Suprapubic skin (tissue), 4 donors: ENCODE results near the gene ALDH3B2. TPM values are rescaled to one million over a fixed set of nuclear protein-coding genes. Genes with fewer than 3 reads are reported as not detected.

Source experiments
- DNase-seq, 2 donors: peaks; one replicate each; pipeline ENCODE4 v3.0.0-alpha.2; 2019; ENCODE audit warnings: low spot score in 2 of 2
- H3K27ac ChIP-seq: fragments of 200-600 bp; sonication (generic); one replicate; pipeline ENCODE4 v1.5.1; 2019
- H3K27me3 ChIP-seq: fragments of 200-600 bp; sonication (generic); one replicate; pipeline ENCODE4 v1.5.1; 2019
- H3K36me3 ChIP-seq: fragments of 200-600 bp; sonication (generic); one replicate; pipeline ENCODE4 v1.5.1; 2019
- H3K4me1 ChIP-seq: fragments of 200-600 bp; sonication (generic); one replicate; pipeline ENCODE4 v1.5.1; 2019
- H3K4me3 ChIP-seq: fragments of 200-600 bp; sonication (generic); one replicate; pipeline ENCODE4 v1.5.1; 2019; ENCODE audit warnings: mild to moderate bottlenecking
- H3K9me3 ChIP-seq: fragments of 200-600 bp; sonication (generic); one replicate; pipeline ENCODE4 v1.5.1; 2019
- EP300 ChIP-seq: sonication (generic); formaldehyde crosslinking; IDR thresholded peaks from one replicate; pipeline ENCODE4 v1.6.1; 2017; ENCODE audit warnings: antibody characterized with exemption
- POLR2A ChIP-seq, 2 donors: fragments of 450-650 bp; IDR thresholded peaks; one replicate each; pipeline ENCODE4 v1.6.1; 2017; ENCODE audit warnings: antibody characterized with exemption in 2 of 2, mild to moderate bottlenecking in 2 of 2, moderate library complexity in 2 of 2
- POLR2AphosphoS5 ChIP-seq, 3 donors: sonication (generic); formaldehyde crosslinking; IDR thresholded peaks; one replicate each; pipeline ENCODE4 v1.6.1; 2017; ENCODE audit warnings: antibody characterized with exemption in 3 of 3
- WGBS: methylation state at CpG from one replicate; pipeline ENCODE4 v1.1.5; 2018; 5-methylcytosine and 5-hydroxymethylcytosine counted together
- total RNA-seq, 4 donors: library from RNA; depleted of rRNA; stranded (reverse); fragments of >200 nt; gene quantifications; one replicate each; pipeline ENCODE4 v1.1.0, GENCODE V29; 2016
- TF ChIP-seq, protein P1 (sequence below), 2 donors: fragments of 200-600 bp in 1 of 2; fragments of 450-650 bp in 1 of 2; sonication (generic) in 1 of 2; IDR thresholded peaks; one replicate each; pipeline ENCODE4 v1.5.1; 2016 to 2019; ENCODE audit warnings: antibody characterized with exemption in 2 of 2, mild to moderate bottlenecking in 1 of 2, moderate library complexity in 1 of 2

ALDH3B2 gene
- total RNA-seq, 4 donors from 2014 or later: 90.0 to 176 (median 105) TPM

DNA sequence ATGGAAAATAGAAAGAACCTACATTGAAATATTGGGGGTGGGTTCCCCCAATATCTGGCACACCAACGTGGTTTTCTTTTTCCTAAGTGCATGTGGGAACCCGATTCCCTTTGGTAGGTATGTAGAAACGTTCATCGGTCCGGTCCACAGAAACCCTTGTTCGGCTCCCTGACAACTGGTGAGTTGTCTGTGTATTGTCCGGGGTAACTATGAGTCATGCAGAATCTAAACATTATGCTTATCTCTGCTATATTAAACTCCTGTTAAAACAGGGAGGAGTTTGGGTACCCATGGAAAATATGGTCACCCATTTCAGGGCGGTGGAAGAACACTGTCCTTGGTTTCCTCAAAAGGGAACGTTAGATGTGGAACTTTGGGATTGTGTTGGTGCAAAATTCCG, 25.1 kb upstream of the ALDH3B2 start:
- no peak overlapping the region for H3K4me3 ChIP-seq
- TF ChIP-seq EP300: no peak
- TF ChIP-seq, protein P1, sequence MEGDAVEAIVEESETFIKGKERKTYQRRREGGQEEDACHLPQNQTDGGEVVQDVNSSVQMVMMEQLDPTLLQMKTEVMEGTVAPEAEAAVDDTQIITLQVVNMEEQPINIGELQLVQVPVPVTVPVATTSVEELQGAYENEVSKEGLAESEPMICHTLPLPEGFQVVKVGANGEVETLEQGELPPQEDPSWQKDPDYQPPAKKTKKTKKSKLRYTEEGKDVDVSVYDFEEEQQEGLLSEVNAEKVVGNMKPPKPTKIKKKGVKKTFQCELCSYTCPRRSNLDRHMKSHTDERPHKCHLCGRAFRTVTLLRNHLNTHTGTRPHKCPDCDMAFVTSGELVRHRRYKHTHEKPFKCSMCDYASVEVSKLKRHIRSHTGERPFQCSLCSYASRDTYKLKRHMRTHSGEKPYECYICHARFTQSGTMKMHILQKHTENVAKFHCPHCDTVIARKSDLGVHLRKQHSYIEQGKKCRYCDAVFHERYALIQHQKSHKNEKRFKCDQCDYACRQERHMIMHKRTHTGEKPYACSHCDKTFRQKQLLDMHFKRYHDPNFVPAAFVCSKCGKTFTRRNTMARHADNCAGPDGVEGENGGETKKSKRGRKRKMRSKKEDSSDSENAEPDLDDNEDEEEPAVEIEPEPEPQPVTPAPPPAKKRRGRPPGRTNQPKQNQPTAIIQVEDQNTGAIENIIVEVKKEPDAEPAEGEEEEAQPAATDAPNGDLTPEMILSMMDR (IDR thresholded peaks at IDR 0.05): no peak
- no peak for TF ChIP-seq POLR2AphosphoS5 (IDR thresholded peaks at IDR 0.05)
- TF ChIP-seq POLR2A (IDR thresholded peaks at IDR 0.05): no peak
- H3K4me1 ChIP-seq: no peaks in the 10 kb centered on the region
- no peaks in the 10 kb centered on the region for H3K36me3 ChIP-seq
- H3K27me3 ChIP-seq: peaks cover 10% of the 10 kb centered on the region
- no peaks in the 10 kb centered on the region for H3K9me3 ChIP-seq
- H3K27ac ChIP-seq: no peak overlapping the region
- WGBS: 84% methylated on average over 10 of the region's 10 CpGs
- no peak for DNase-seq

DNA sequence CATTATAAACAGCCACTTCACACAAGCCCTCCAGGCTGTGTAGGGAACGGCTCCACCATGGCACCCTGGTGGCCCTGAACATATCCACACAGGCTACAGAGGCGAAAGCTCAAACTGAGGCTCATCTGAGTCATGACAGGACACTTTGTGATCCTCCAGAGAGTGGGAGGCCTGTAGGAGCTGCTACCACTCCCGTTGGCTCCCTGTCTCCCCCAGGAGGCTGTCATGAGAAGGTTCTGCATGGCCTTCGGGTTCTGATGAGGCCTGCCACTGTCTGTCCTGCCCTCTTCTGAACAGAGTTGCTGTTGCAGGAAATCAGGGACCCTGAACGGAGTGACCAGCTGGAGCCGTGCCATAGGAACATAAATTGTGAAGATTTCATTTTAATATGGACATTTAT, 23.8 kb upstream of the ALDH3B2 start:
- Histone ChIP-seq H3K27me3 (peaks cover 10% of the 10 kb centered on the region), H3K4me1 (no peaks in the 10 kb centered on the region), H3K4me3 (no peak overlapping the region), H3K27ac (no peak overlapping the region), H3K36me3 (no peaks in the 10 kb centered on the region), H3K9me3 (no peaks in the 10 kb centered on the region)
- TF ChIP-seq POLR2A (IDR thresholded peaks at IDR 0.05) (no peak), EP300 (no peak), POLR2AphosphoS5 (IDR thresholded peaks at IDR 0.05) (no peak)
- TF ChIP-seq, protein P1 (IDR thresholded peaks at IDR 0.05): no peak
- no peak for DNase-seq
- 67% methylated on average over 6 of the region's 6 CpGs for WGBS

DNA sequence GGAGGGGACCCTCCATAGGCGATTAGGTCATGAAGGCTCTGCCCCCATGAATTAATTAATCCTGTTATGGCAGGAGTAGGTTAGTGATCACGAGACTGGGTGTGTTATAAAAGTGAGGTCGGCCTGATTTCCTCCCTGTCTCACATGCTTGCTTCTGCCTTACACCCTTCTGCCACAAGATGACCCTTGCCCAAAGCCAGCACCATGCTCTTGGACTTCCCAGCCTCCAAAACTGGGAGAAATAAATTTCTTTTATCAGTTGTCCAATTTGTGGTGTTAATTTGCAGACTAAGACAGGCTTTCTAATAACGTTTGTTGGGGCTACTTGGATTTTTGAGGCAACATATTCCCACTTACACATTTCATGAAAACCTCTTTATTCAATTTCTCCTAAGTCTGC, 23.4 kb upstream of the ALDH3B2 start:
- H3K36me3 ChIP-seq: no peaks in the 10 kb centered on the region
- WGBS: 86% methylated on average over 4 of the region's 4 CpGs
- H3K9me3 ChIP-seq: no peaks in the 10 kb centered on the region
- H3K4me1 ChIP-seq: no peaks in the 10 kb centered on the region
- no peak for TF ChIP-seq POLR2AphosphoS5 (IDR thresholded peaks at IDR 0.05)
- no peak for DNase-seq
- no peak overlapping the region for H3K27ac ChIP-seq
- no peak overlapping the region for H3K4me3 ChIP-seq
- H3K27me3 ChIP-seq: peaks cover 10% of the 10 kb centered on the region

DNA sequence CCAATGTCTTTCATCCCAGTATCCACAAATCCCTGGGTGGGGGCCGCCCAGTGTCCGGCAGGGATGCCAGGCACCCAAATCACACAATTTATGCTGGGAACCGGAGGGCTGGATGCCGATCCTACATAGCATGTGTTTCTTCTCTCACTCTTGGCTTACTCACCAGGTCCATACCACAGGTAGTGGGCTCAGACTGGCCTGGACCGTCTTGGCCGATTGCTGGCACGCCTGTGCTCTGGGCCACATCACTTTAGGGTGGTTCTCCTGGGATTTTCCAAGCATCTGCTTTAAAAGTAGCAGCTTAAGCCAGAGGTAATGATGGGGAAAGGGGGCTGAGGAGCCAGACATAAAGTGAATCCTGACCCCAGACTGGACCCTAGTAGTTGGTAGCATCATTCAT, 22.6 kb upstream of the ALDH3B2 start:
- Histone ChIP-seq H3K36me3 (no peaks in the 10 kb centered on the region), H3K4me3 (no peak overlapping the region), H3K27ac (no peak overlapping the region), H3K27me3 (peaks cover 10% of the 10 kb centered on the region), H3K9me3 (no peaks in the 10 kb centered on the region), H3K4me1 (no peaks in the 10 kb centered on the region)
- DNase-seq: no peak
- 88% methylated on average over 7 of the region's 7 CpGs for WGBS
- TF ChIP-seq, protein P1 (IDR thresholded peaks at IDR 0.05): no peak
- TF ChIP-seq EP300: no peak
- no peak for TF ChIP-seq POLR2A (IDR thresholded peaks at IDR 0.05)
- TF ChIP-seq POLR2AphosphoS5 (IDR thresholded peaks at IDR 0.05): no peak

DNA sequence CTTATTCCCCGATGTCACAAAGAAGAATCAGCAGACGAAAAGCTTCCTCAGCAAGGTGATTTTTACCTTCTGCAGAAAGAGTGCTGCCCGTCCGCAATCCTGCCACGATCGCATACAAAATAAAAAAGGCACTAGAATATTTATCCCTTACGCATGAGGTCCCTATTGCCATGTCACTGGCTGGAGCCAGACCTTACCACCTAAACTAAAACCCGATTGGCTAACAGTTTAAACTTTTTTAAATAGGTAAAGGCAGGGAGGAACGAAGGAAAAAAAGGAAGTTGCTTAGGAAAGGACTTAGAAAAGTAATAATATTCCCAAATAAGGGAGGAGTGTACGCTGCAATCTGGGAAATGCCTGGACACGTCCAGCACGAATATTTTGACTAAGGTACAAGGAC, 21.2 kb upstream of the ALDH3B2 start:
- H3K4me3 ChIP-seq: no peak overlapping the region
- TF ChIP-seq EP300: no peak
- no peak for TF ChIP-seq POLR2AphosphoS5 (IDR thresholded peaks at IDR 0.05)
- TF ChIP-seq, protein P1 (IDR thresholded peaks at IDR 0.05): no peak
- no peak for TF ChIP-seq POLR2A (IDR thresholded peaks at IDR 0.05)
- no peaks in the 10 kb centered on the region for H3K4me1 ChIP-seq
- H3K27me3 ChIP-seq: peaks cover 10% of the 10 kb centered on the region
- H3K27ac ChIP-seq: no peak overlapping the region
- WGBS: 81% methylated on average over 12 of the region's 12 CpGs
- no peak for DNase-seq
- no peaks in the 10 kb centered on the region for H3K9me3 ChIP-seq
- H3K36me3 ChIP-seq: no peaks in the 10 kb centered on the region

DNA sequence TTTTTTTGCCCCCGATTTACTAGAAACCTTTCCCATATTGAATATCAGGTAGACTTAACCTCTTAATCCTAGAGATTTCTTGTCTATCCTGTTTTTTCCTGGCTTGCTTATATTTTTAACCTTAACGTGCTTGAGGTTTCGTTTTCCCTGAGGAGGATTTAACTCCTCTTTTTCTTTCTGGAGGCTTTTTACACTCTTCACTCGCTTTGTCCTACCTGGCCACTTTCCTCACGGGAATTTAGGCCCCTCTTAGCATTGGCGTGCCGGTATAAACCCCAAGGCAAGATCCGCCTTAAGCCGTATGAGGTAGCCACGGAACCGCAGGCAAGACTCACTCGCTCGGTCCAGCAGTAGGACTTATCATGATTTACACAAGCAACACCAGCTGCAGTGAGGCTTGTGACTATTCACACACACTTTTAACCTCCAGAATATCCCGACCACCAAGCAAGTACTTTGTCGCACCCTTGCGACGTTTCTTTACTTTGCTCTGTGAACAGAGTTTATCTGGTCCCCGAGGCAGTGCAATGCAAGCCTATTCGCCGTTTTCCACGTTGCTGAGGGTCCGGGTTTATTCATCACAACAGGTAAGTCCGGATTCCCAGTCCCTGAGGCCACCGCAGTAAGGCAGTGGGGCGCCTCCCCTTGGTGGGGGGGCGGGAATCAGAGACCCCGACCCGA, 20.6 kb upstream of the ALDH3B2 start:
- no peaks in the 10 kb centered on the region for H3K4me1 ChIP-seq
- H3K36me3 ChIP-seq: no peaks in the 10 kb centered on the region
- no peak overlapping the region for H3K4me3 ChIP-seq
- no peak for TF ChIP-seq POLR2AphosphoS5 (IDR thresholded peaks at IDR 0.05)
- no peak for TF ChIP-seq EP300
- TF ChIP-seq, protein P1 (IDR thresholded peaks at IDR 0.05): no peak
- no peak overlapping the region for H3K27ac ChIP-seq
- H3K9me3 ChIP-seq: no peaks in the 10 kb centered on the region
- DNase-seq: no peak
- H3K27me3 ChIP-seq: peaks cover 10% of the 10 kb centered on the region
- 88% methylated on average over 28 of the region's 28 CpGs for whole genome bisulfite sequencing
